HT1080 (cell line): ENCODE measurements around the gene MEIS2. TPM values are rescaled to one million over a fixed set of nuclear protein-coding genes. Genes with fewer than 3 reads are reported as not detected.
"Not testable (repeated sequence)": the region's sequence is repeated elsewhere in the genome, so short reads cannot be mapped to it uniquely, and the experiment has no call there.

Experiments
- DNase-seq: peaks from one replicate; pipeline ENCODE4 v3.0.0-alpha.2; 2015; ENCODE audit warnings: low read depth
- total RNA-seq: library from RNA; depleted of rRNA; stranded (reverse); fragments of >200 nt; shearing (Covaris generic); gene quantifications from 2 replicates; pipeline ENCODE4 v1.2.3, GENCODE V29; 2014

Gene MEIS2
- total RNA-seq, 1 experiment from 2014 or later: 17.1 TPM

- no peak for DNase-seq
Observed at GRCh38 chr15:37009288-37009687, 91.1 kb downstream of the MEIS2 start.

DNA sequence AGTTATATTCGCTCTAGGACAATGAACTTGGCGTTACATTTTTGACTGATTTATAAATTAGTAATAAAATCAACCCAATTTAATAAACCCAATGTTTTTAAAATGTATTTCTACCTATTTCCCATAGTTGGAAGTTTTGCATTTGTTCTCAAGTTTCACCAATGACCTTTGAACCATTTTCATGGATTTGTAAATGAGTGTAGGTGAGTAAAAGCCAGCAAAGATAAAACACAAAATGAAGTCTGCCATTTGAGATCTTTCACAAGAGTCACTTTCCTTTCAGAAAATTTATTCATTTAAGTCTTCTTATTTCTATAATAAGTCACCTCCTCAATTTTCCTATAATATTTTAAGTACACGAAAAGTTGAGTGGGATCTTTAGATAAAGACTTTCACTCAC is 92.1 kb downstream of the MEIS2 start:
- DNase-seq: no peak

- no peak for DNase-seq
Observed at GRCh38 chr15:37007301-37007700, 93.0 kb downstream of the MEIS2 start.

DNA sequence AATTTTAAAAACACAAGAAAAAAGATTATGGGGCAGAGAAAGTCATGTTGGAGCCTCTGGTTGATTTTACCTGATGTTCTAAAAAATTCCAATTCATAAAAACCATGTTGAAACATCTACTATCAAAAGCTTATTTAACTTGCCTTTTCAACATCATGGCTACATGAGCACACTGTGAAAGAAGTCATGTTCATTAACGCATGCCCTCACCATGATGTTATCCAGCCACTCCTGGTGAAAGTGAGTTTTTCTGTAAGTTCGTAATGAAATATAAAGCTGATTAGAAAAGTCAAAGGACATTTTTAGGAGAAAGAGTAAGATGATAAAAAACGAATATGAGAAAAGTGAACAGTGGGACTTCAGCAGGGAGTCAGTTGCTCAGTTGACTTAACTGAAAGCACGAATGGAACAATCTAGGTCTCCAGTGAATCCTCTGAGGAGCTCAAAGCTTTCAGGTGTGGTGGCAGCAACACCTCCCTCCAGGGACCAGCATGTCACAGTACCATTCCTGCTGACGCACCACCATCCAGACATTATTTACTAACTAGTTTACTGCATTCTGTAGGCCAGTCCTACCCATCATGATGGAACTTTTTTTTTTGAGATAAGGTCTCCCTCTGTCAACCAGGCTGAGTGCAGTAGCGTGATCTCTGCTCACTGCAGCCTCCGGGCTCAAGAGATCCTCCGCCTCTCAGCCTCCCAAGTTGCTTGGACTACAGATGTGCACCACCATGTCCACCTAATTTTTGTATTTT is 95.2 kb downstream of the MEIS2 start:
- no peak for DNase-seq

DNA sequence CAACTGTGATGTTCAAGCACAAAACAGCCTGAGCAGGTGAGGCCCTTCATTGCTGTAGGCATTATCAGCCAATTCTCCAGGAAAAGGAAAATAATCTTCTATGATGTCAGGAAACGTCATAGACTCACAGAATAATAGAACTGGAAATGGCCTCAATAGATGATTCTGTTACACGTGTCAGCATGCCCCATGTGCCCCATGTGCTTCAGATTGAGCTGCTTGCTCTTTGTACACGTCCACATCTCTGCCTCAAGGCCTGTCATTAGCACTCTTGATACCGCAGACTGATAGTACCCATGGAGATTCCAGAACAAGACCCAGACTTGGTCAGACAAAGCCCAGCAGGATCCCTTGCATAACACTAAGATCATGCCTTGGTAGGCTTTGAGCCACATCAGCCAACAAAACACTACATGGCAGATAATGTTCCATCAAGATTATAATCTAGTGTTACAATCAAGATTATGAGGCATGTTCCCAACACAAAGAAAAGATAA is 95.9 kb downstream of the MEIS2 start:
- DNase-seq: no peak

DNA sequence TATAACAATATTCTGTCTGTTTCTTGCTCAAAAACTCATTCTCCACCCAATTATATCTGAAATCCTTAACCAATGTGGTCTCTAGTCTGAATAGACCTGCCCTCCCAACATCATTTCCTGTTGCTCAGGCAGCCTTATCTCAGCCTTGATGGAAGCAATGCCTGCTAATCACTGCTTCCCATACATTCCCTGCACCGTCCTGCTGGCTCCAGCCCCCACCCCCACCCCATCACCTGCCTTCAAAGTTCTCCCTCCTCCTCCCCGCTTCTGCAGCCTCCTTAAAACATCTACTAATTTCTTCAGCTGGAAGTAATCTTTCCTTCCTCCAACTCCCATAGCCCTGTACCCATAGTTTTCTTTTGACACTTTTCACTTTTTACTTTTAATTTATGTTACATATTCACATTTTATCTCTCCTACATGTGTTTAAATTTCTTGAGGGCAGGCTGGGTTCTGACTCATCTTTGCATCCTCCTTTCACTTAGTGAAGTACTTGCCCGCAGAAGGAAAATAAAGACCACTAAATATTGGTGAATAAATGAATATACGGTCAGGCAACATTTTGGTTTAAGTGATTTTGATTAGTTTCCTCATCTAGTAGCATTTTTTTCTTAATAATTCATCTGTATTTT is 98.2 kb downstream of the MEIS2 start:
- no peak for DNase-seq

GRCh38 chr15:37001417-37001816 is 98.9 kb downstream of the MEIS2 start:
- no peak for DNase-seq

DNA sequence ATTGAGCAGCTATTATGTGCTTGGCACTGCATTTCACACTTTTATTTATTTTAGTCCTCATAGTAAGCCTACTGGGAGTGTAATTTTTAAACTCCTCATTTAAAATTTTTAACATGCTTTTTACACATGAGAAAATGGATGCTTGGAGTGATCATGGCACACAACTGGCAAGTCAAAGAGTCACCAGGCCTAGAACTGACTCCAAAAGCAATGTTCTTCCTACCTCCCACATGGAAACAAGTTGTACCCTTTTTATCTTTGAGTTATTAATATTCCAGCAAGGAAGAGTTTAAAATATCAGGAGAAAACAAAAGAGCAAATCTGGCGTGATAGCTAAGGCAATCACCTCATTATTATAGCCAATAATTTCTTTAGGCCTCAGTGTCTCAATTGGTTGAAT is 100.6 kb downstream of the MEIS2 start:
- no peak for DNase-seq

- no peak for DNase-seq
Observed at GRCh38 chr15:36996538-36997181, 103.7 kb downstream of the MEIS2 start.

GRCh38 chr15:36996121-36996520 is 104.2 kb downstream of the MEIS2 start:
- no peak for DNase-seq

DNA sequence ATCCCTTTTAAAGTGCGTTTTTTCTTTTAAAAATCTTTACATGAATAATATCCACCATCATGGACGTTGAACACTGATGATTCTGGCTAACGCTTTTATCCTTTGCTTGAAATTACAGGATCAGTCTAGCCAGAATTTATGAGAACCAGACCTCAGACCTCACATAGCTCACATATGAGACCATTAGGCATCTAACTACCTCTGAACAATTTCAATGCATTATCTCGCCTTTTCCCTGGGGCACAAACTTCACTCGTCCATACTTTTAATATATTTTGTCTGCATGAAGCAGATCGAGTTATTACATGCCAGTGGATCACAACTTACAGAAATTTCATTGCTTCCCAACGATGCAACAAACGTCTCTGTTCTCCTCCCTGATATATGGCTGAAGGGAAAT is 105.6 kb downstream of the MEIS2 start:
- DNase-seq: no peak

- DNase-seq: no peak
Observed at GRCh38 chr15:36992454-36992853, 107.9 kb downstream of the MEIS2 start.

DNA sequence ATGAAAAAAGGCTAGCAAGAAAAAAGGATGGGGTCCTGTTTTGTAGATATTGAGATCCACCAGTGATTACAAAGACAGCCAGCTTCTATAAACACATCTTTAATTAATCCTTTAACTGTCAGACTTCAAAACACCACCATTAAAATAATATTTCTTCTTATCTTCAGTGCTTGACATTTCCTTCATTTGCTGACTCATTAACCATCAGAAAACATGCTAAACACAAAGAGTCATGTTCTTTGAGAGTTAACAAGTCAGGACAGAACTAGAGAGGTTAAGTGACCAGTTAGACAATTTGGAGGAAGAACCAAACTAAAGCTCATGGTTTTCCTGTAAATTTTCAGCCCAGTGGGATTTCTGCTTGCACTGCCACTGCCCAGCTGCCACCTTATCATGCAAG is 111.4 kb downstream of the MEIS2 start:
- DNase-seq: no peak

DNA sequence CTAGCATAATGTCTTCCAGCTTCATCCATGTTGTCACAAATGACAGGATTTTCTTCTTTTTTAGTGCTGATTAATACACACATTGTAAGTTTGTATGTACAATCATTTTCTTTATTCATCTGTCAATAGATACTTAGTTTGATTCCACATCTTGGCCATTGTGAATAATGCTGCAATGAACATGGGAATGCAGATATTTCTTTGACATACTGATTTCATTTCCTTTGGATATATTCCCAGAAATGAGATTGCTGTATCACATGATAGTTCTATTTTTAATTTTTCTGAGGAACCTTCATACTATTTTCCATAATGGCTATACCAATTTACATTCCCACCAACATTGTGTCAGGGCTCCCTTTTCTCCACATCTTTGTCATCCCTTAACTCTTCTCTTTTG is 117.9 kb downstream of the MEIS2 start:
- DNase-seq: no peak

GRCh38 chr15:36980281-36980680 is 120.1 kb downstream of the MEIS2 start:
- not testable (repeated sequence) for DNase-seq

DNA sequence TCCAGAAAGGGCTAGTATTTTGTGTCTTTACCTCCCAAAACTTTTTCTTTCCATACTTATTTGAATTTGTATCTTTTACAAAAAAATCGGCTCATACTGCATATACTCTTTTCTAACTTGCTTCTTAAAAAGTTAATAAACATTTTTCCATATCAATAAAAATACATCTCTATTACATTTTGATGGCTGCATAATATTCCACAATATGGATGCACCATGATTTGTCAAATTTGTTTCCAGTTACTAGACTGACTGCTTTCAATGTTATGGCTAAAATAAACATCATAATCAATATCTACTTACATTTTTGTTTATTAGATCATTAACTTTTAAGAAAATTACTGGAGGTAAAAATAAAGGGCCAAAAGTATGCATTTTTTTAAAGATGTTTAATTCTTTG is 121.7 kb downstream of the MEIS2 start:
- no peak for DNase-seq

DNA sequence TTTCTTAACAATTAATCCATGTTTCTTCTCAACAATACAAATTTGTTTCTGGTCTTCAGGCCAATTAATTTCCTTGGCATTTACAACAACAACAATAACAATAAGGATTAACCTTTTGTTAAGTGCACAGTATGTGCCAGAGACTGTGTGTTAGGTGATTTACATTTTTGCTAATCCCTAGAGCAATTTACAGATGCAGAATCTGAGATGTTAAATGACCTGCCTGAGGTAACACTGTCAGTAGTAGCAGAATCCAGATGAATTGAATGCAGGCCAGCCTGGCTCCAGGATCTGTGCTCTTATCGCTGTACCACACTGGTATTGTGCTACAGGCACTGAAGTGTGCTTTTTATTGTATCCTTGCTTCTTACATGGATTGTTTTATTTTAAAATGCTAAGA is 122.2 kb downstream of the MEIS2 start:
- DNase-seq: no peak

GRCh38 chr15:36977659-36978058 is 122.7 kb downstream of the MEIS2 start:
- no peak for DNase-seq

GRCh38 chr15:36972704-36973103 is 127.6 kb downstream of the MEIS2 start:
- no peak for DNase-seq

DNA sequence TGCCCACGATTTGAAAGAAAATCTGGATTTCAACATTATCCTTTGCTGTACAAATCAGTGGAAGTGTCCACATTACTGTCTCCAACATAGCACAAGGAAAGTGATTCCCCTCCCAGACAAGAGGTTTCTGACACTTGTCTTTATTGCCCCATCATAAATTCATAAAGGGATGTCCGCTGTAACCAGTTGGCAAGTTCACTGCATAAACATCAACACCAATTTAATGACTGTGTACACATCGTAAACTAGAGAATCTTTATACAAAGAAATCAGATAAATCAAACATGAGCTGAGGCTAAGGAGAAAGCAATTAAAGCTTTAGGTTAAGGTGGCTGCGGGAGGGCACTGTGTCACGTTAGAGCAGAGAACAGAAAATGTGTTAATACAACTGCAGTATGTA is 129.8 kb downstream of the MEIS2 start:
- no peak for DNase-seq

DNA sequence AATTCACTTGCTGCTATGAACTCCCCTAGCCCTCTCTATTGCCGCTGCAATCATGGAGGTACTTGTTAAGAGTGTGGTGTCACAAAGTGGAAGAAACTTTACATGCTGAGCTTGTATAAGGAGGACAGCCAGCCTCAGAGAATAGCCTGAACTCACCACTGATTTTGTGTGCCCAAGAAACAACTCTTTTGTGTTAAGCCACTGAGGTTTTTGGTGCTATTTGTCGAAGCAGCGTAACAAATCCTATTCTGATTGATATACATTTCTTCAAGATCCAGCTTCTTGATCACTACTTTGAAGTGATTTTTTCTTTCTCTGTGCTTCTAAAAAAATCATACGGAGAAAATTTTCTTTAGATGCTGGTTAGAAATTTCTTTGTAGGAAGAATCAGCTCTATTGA is 132.4 kb downstream of the MEIS2 start:
- DNase-seq: no peak

- no peak for DNase-seq
Observed at GRCh38 chr15:36966708-36967107, 133.6 kb downstream of the MEIS2 start.
